ENCODE measurements around the gene ACACA. TPM values are rescaled to one million over a fixed set of nuclear protein-coding genes. Genes with fewer than 3 reads are reported as not detected.
A peak's percentile ranks its signal among the peaks of the same experiment; 100 is the strongest.

Gene ACACA
- total and polyA plus RNA-seq, 9 donors = 18.1 to 38.0 (median 24.4) TPM

- Histone ChIP-seq H3K27ac (ENCODE audit: low read length) (no peak overlapping the region), H3K4me1 (ENCODE audit: control insufficient read depth, insufficient read depth, low read length) (peaks cover 2% of the 10 kb centered on the region), H3K9me3 (replicated peaks; ENCODE audit: control insufficient read depth, low read depth, low read length) (no peaks in the 10 kb centered on the region), H3K27me3 (ENCODE audit: control insufficient read depth, insufficient read depth, low read length) (no peaks in the 10 kb centered on the region), H3K36me3 (ENCODE audit: control insufficient read depth, insufficient read depth, low read length) (peaks cover 20% of the 10 kb centered on the region), H3K4me3 (ENCODE audit: low read length) (no peak overlapping the region)
- no peak for DNase-seq
- 68% methylated on average over 6 of the region's 8 CpGs for WGBS (ENCODE audit: insufficient coverage)
Measured at GRCh38 chr17:37054894-37055293, 351.7 kb downstream of the ACACA start.

- no peak overlapping the region for H3K27ac ChIP-seq (ENCODE audit: low read length)
- no peaks in the 10 kb centered on the region for H3K9me3 ChIP-seq (replicated peaks; ENCODE audit: control insufficient read depth, low read depth, low read length)
- H3K36me3 ChIP-seq (ENCODE audit: control insufficient read depth, insufficient read depth, low read length) = peaks cover 18% of the 10 kb centered on the region
- WGBS (ENCODE audit: insufficient coverage) = 100% methylated on average over 3 of the region's 6 CpGs
- no peak for DNase-seq
- H3K4me3 ChIP-seq (ENCODE audit: low read length) = no peak overlapping the region
- peaks cover 3% of the 10 kb centered on the region for H3K4me1 ChIP-seq (ENCODE audit: control insufficient read depth, insufficient read depth, low read length)
- H3K27me3 ChIP-seq (ENCODE audit: control insufficient read depth, insufficient read depth, low read length) = no peaks in the 10 kb centered on the region
Measured at GRCh38 chr17:37052450-37052849, 354.2 kb downstream of the ACACA start.

- H3K9me3 ChIP-seq (replicated peaks; ENCODE audit: control insufficient read depth, low read depth, low read length) = no peaks in the 10 kb centered on the region
- 80% methylated on average over 1 of the region's 3 CpGs for WGBS (ENCODE audit: insufficient coverage)
- H3K27me3 ChIP-seq (ENCODE audit: control insufficient read depth, insufficient read depth, low read length) = no peaks in the 10 kb centered on the region
- H3K27ac ChIP-seq (ENCODE audit: low read length) = no peak overlapping the region
- H3K4me3 ChIP-seq (ENCODE audit: low read length) = no peak overlapping the region
- H3K36me3 ChIP-seq (ENCODE audit: control insufficient read depth, insufficient read depth, low read length) = peaks cover 17% of the 10 kb centered on the region
- DNase-seq = no peak
- H3K4me1 ChIP-seq (ENCODE audit: control insufficient read depth, insufficient read depth, low read length) = peaks cover 4% of the 10 kb centered on the region
Measured at GRCh38 chr17:37051833-37052232, 354.8 kb downstream of the ACACA start.

- WGBS (ENCODE audit: insufficient coverage) = no CpG with 5 or more reads among the region's 5 CpGs
- peaks cover 13% of the 10 kb centered on the region for H3K36me3 ChIP-seq (ENCODE audit: control insufficient read depth, insufficient read depth, low read length)
- H3K4me1 ChIP-seq (ENCODE audit: control insufficient read depth, insufficient read depth, low read length) = peaks cover 5% of the 10 kb centered on the region
- no peaks in the 10 kb centered on the region for H3K27me3 ChIP-seq (ENCODE audit: control insufficient read depth, insufficient read depth, low read length)
- H3K9me3 ChIP-seq (replicated peaks; ENCODE audit: control insufficient read depth, low read depth, low read length) = no peaks in the 10 kb centered on the region
- no peak for DNase-seq
- H3K4me3 ChIP-seq (ENCODE audit: low read length) = no peak overlapping the region
- no peak overlapping the region for H3K27ac ChIP-seq (ENCODE audit: low read length)
Measured at GRCh38 chr17:37051381-37051780, 355.3 kb downstream of the ACACA start.

GRCh38 chr17:37050920-37051319 is 355.7 kb downstream of the ACACA start:
- DNase-seq = no peak
- no peak overlapping the region for H3K27ac ChIP-seq (ENCODE audit: low read length)
- peaks cover 13% of the 10 kb centered on the region for H3K36me3 ChIP-seq (ENCODE audit: control insufficient read depth, insufficient read depth, low read length)
- no peaks in the 10 kb centered on the region for H3K27me3 ChIP-seq (ENCODE audit: control insufficient read depth, insufficient read depth, low read length)
- WGBS (ENCODE audit: insufficient coverage) = 89% methylated on average over 5 of the region's 5 CpGs
- peaks cover 9% of the 10 kb centered on the region for H3K4me1 ChIP-seq (ENCODE audit: control insufficient read depth, insufficient read depth, low read length)
- H3K9me3 ChIP-seq (replicated peaks; ENCODE audit: control insufficient read depth, low read depth, low read length) = no peaks in the 10 kb centered on the region
- H3K4me3 ChIP-seq (ENCODE audit: low read length) = no peak overlapping the region

- peaks cover 19% of the 10 kb centered on the region for H3K36me3 ChIP-seq (ENCODE audit: control insufficient read depth, insufficient read depth, low read length)
- peaks cover 7% of the 10 kb centered on the region for H3K4me1 ChIP-seq (ENCODE audit: control insufficient read depth, insufficient read depth, low read length)
- WGBS (ENCODE audit: insufficient coverage) = 86% methylated on average over 3 of the region's 5 CpGs
- H3K4me3 ChIP-seq (ENCODE audit: low read length) = no peak overlapping the region
- H3K27me3 ChIP-seq (ENCODE audit: control insufficient read depth, insufficient read depth, low read length) = no peaks in the 10 kb centered on the region
- H3K9me3 ChIP-seq (replicated peaks; ENCODE audit: control insufficient read depth, low read depth, low read length) = no peaks in the 10 kb centered on the region
- H3K27ac ChIP-seq (ENCODE audit: low read length) = no peak overlapping the region
- DNase-seq = no peak
Measured at GRCh38 chr17:37048811-37049210, 357.8 kb downstream of the ACACA start.

GRCh38 chr17:37047631-37048104 is 359.0 kb downstream of the ACACA start:
- WGBS (ENCODE audit: insufficient coverage) = 0% methylated on average over 8 of the region's 9 CpGs
- DNase-seq = peak; percentile 84
- peaks cover 18% of the 10 kb centered on the region for H3K36me3 ChIP-seq (ENCODE audit: control insufficient read depth, insufficient read depth, low read length)

GRCh38 chr17:37045351-37045922 is 361.2 kb downstream of the ACACA start:
- WGBS (ENCODE audit: insufficient coverage) = 20% methylated on average over 2 of the region's 7 CpGs
- Histone ChIP-seq H3K36me3 (ENCODE audit: control insufficient read depth, insufficient read depth, low read length) (peaks cover 8% of the 10 kb centered on the region), H3K27ac (ENCODE audit: low read length) (no peak overlapping the region), H3K27me3 (ENCODE audit: control insufficient read depth, insufficient read depth, low read length) (no peaks in the 10 kb centered on the region), H3K4me1 (ENCODE audit: control insufficient read depth, insufficient read depth, low read length) (peaks cover 7% of the 10 kb centered on the region), H3K4me3 (ENCODE audit: low read length) (no peak overlapping the region), H3K9me3 (replicated peaks; ENCODE audit: control insufficient read depth, low read depth, low read length) (no peaks in the 10 kb centered on the region)
- DNase-seq = peak; percentile 6

More at GRCh38 chr17:37047631-37048104, 359.0 kb downstream of the ACACA start:
- H3K27ac ChIP-seq (ENCODE audit: low read length) = no peak overlapping the region
- no peak overlapping the region for H3K4me3 ChIP-seq (ENCODE audit: low read length)
- H3K27me3 ChIP-seq (ENCODE audit: control insufficient read depth, insufficient read depth, low read length) = no peaks in the 10 kb centered on the region
- no peaks in the 10 kb centered on the region for H3K9me3 ChIP-seq (replicated peaks; ENCODE audit: control insufficient read depth, low read depth, low read length)
- H3K4me1 ChIP-seq (ENCODE audit: control insufficient read depth, insufficient read depth, low read length) = peaks cover 7% of the 10 kb centered on the region

- Histone ChIP-seq H3K4me1 (ENCODE audit: control insufficient read depth, insufficient read depth, low read length) (peaks cover 7% of the 10 kb centered on the region), H3K9me3 (replicated peaks; ENCODE audit: control insufficient read depth, low read depth, low read length) (no peaks in the 10 kb centered on the region), H3K27me3 (ENCODE audit: control insufficient read depth, insufficient read depth, low read length) (no peaks in the 10 kb centered on the region), H3K36me3 (ENCODE audit: control insufficient read depth, insufficient read depth, low read length) (peaks cover 6% of the 10 kb centered on the region), H3K27ac (ENCODE audit: low read length) (no peak overlapping the region), H3K4me3 (ENCODE audit: low read length) (no peak overlapping the region)
- WGBS (ENCODE audit: insufficient coverage) = 68% methylated on average over 3 of the region's 3 CpGs
- no peak for DNase-seq
Measured at GRCh38 chr17:37043201-37043600, 363.4 kb downstream of the ACACA start.

- Histone ChIP-seq H3K4me1 (ENCODE audit: control insufficient read depth, insufficient read depth, low read length) (peaks cover 4% of the 10 kb centered on the region), H3K27me3 (ENCODE audit: control insufficient read depth, insufficient read depth, low read length) (no peaks in the 10 kb centered on the region), H3K36me3 (ENCODE audit: control insufficient read depth, insufficient read depth, low read length) (peaks cover 12% of the 10 kb centered on the region), H3K9me3 (replicated peaks; ENCODE audit: control insufficient read depth, low read depth, low read length) (no peaks in the 10 kb centered on the region), H3K4me3 (ENCODE audit: low read length) (no peak overlapping the region), H3K27ac (ENCODE audit: low read length) (no peak overlapping the region)
- no peak for DNase-seq
Measured at GRCh38 chr17:37041932-37042331, 364.7 kb downstream of the ACACA start.

- no peaks in the 10 kb centered on the region for H3K4me1 ChIP-seq (ENCODE audit: control insufficient read depth, insufficient read depth, low read length)
- no peak overlapping the region for H3K4me3 ChIP-seq (ENCODE audit: low read length)
- no peak overlapping the region for H3K27ac ChIP-seq (ENCODE audit: low read length)
- H3K27me3 ChIP-seq (ENCODE audit: control insufficient read depth, insufficient read depth, low read length) = no peaks in the 10 kb centered on the region
- H3K36me3 ChIP-seq (ENCODE audit: control insufficient read depth, insufficient read depth, low read length) = peaks cover 6% of the 10 kb centered on the region
- no peaks in the 10 kb centered on the region for H3K9me3 ChIP-seq (replicated peaks; ENCODE audit: control insufficient read depth, low read depth, low read length)
- DNase-seq = no peak
- WGBS (ENCODE audit: insufficient coverage) = 59% methylated on average over 4 of the region's 6 CpGs
Measured at GRCh38 chr17:37039269-37039668, 367.4 kb downstream of the ACACA start.
